GM23338 (cell line): ENCODE results near the gene UCMA. TPM values are rescaled to one million over a fixed set of nuclear protein-coding genes. Genes with fewer than 3 reads are reported as not detected.

ENCODE experiments used
- ATAC-seq: fragments of 200-7000 bp; cut with Tn5 transposase; 3 replicates; pipeline ENCODE4 v1.9.1; 2020
- DNase-seq: peaks from one replicate; pipeline ENCODE4 v3.0.0-alpha.2; 2015; ENCODE audit warnings: low spot score
- H2AFZ ChIP-seq: fragments of 200-600 bp; sonication (generic); 2 replicates; pipeline ENCODE4 v1.8.0; 2016; ENCODE audit warnings: antibody characterized with exemption, mild to moderate bottlenecking, moderate library complexity
- H3F3A ChIP-seq: fragments of 200-600 bp; sonication (generic); replicated peaks from 2 replicates; pipeline ENCODE4 v1.8.0; 2017; ENCODE audit warnings: antibody characterized with exemption, mixed run types, low read depth
- H3K27ac ChIP-seq: fragments of 200-600 bp; sonication (generic); 2 replicates; pipeline ENCODE4 v1.6.1; 2016; ENCODE audit warnings: low read depth
- H3K27me3 ChIP-seq: fragments of 200-600 bp; sonication (generic); 2 replicates; pipeline ENCODE4 v1.8.0; 2016; ENCODE audit warnings: mild to moderate bottlenecking, mixed run types, moderate library complexity; ENCODE audit not compliant: insufficient read depth
- H3K36me3 ChIP-seq: fragments of 200-600 bp; sonication (generic); 2 replicates; pipeline ENCODE4 v1.8.0; 2016; ENCODE audit warnings: mild to moderate bottlenecking; ENCODE audit not compliant: insufficient read depth
- H3K4me1 ChIP-seq: fragments of 200-600 bp; sonication (generic); 2 replicates; pipeline ENCODE4 v1.8.0; 2016; ENCODE audit warnings: mild to moderate bottlenecking, moderate library complexity; ENCODE audit not compliant: insufficient read depth
- H3K4me2 ChIP-seq: fragments of 200-600 bp; sonication (generic); 2 replicates; pipeline ENCODE4 v1.7.1; 2017; ENCODE audit warnings: mixed run types
- H3K4me3 ChIP-seq: fragments of 200-600 bp; sonication (generic); 2 replicates; pipeline ENCODE4 v1.6.1; 2016; ENCODE audit warnings: mixed run types
- H3K79me2 ChIP-seq: fragments of 200-600 bp; sonication (generic); replicated peaks from 2 replicates; pipeline ENCODE4 v1.8.0; 2017; ENCODE audit warnings: mild to moderate bottlenecking; ENCODE audit not compliant: insufficient read depth
- H3K9me2 ChIP-seq: fragments of 200-600 bp; sonication (generic); 2 replicates; pipeline ENCODE4 v1.8.0; 2017; ENCODE audit not compliant: insufficient read depth
- H4K20me1 ChIP-seq: fragments of 200-600 bp; sonication (generic); replicated peaks from 2 replicates; pipeline ENCODE4 v1.8.0; 2017; ENCODE audit warnings: mild to moderate bottlenecking; ENCODE audit not compliant: insufficient read depth
- H3K27ac Mint-ChIP-seq: 2 replicates; pipeline ENCODE4 v1.8.0; 2020; ENCODE audit warnings: inconsistent platforms, mild to moderate bottlenecking, moderate library complexity, mixed read lengths
- H3K27me3 Mint-ChIP-seq: 3 replicates; pipeline ENCODE4 v1.8.0; 2022; ENCODE audit warnings: low read depth, mild to moderate bottlenecking, moderate library complexity, mixed read lengths, inconsistent platforms; ENCODE audit not compliant: insufficient read depth, poor library complexity
- H3K36me3 Mint-ChIP-seq: 3 replicates; pipeline ENCODE4 v1.8.0; 2021; ENCODE audit warnings: low read depth, mild to moderate bottlenecking, inconsistent platforms, moderate library complexity, mixed read lengths
- H3K4me1 Mint-ChIP-seq: 3 replicates; pipeline ENCODE4 v1.8.0; 2020; ENCODE audit warnings: mild to moderate bottlenecking, inconsistent platforms, mixed read lengths
- H3K4me3 Mint-ChIP-seq: 3 replicates; pipeline ENCODE4 v1.8.0; 2021; ENCODE audit warnings: moderate library complexity, mild to moderate bottlenecking, inconsistent platforms, mixed read lengths
- H3K9me3 Mint-ChIP-seq: 3 replicates; pipeline ENCODE4 v1.8.0; 2020; ENCODE audit warnings: moderate library complexity, mild to moderate bottlenecking, inconsistent platforms, mixed read lengths
- CTCF ChIP-seq, 2 experiments: fragments of 200-600 bp in 1 of 2; sonication (generic) in 1 of 2; conservative IDR thresholded peaks; 2 replicates each; pipeline versions ENCODE4 v1.5.1 to v1.6.1; 2016 to 2017; ENCODE audit warnings: antibody characterized with exemption in 2 of 2, low read depth in 2 of 2, mild to moderate bottlenecking in 2 of 2, moderate library complexity in 1 of 2
- EZH2 ChIP-seq: fragments of 200-600 bp; sonication (generic); IDR thresholded peaks from one replicate; pipeline ENCODE4 v1.8.0; 2017; ENCODE audit warnings: antibody characterized with exemption, mild to moderate bottlenecking, low read depth; ENCODE audit not compliant: unreplicated experiment
- EZH2phosphoT487 ChIP-seq: fragments of 200-600 bp; sonication (generic); IDR thresholded peaks from one replicate; pipeline ENCODE4 v1.8.1; 2018; ENCODE audit warnings: antibody characterized with exemption; ENCODE audit not compliant: unreplicated experiment
- ZNF331 ChIP-seq: fragments of 250-450 bp; sonication (Bioruptor Pico); IDR thresholded peaks from 2 replicates; pipeline ENCODE4 v1.5.0; 2020; ENCODE audit warnings: low read depth, mild to moderate bottlenecking, moderate library complexity
- ZNF462 ChIP-seq: fragments of 250-450 bp; sonication (Bioruptor Pico); IDR thresholded peaks from 2 replicates; pipeline ENCODE4 v1.5.0; 2020; ENCODE audit warnings: mild to moderate bottlenecking, moderate library complexity
- polyA plus RNA-seq: library from polyadenylated mRNA; unstranded; fragments of >200 nt; fragmentation: Nextera tagmentation; extraction: Ambion mirVana; gene quantifications from 2 replicates; pipeline ENCODE4 v1.2.1, GENCODE V29; 2016
- total RNA-seq: library from RNA; depleted of rRNA; stranded (reverse); fragments of >200 nt; shearing (Covaris generic); gene quantifications from 2 replicates; pipeline ENCODE4 v1.2.3, GENCODE V29; 2014
- TF ChIP-seq, protein P1 (sequence below): IDR thresholded peaks from 2 replicates; pipeline ENCODE4 v1.6.1; 2016; ENCODE audit warnings: antibody characterized with exemption

The UCMA gene
- total and polyA plus RNA-seq, 2 experiments from 2014 or later, result 12.7 to 16.7 TPM

DNA sequence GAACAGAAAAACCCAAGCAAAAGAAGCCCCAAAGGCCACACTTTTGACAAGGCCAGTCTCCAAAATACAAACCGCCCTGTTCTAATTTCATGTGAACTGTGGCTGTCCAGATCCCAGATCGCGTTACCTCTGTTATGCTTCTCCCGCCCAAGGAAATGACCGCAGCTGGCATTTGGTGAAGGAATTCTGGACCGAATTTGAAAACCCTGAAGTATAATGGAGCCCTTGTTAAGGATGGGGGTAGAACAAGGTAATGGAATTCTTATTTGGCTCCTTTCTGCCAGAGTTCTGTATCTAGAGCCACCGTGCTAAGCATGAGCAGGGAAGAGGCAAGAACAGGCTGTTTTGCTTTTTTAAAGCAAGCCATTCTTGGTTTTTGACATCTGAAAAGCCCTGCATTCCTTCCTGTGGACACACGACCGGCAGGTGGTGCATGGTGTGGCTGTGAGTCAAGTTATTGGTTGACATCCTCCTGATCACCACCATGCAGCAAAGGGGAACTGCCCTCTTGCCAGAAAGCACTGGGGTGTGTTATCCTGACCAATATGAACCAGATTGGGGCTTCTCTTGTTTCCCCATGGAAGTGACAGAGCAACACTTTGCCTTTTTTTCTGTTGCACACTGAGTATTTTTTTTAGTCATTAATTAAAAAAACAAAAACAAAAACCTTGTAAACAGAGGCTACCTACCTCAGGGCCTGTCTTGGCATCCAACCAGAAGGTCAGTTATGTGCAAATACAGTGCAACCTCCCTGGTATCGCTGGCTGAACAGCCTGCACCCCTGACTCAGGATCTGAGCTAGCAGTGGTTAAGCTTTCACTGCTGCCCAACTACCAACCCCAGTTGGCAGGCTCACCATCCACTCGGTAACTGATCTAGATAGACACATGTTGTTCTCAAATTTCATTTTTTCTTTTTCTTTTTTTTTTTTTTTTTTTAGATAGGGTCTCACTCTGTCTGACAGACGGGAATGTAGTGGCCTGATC is 14.2 kb downstream of the UCMA start:
- H3K27ac ChIP-seq, result 0 out of 2 replicates have a peak overlapping the region, but pooled peaks have one; percentile 56
- no peaks in the 10 kb centered on the region for H3K36me3 ChIP-seq
- Mint-ChIP-seq H3K9me3 (peaks cover 17% of the 10 kb centered on the region; the same call in 2 of the 3 replicates), H3K4me3 (no peak overlapping the region), H3K27ac (peak overlapping the region; percentile 37; the same call in 1 of the 2 replicates), H3K27me3 (peaks cover 3% of the 10 kb centered on the region), H3K36me3 (peaks cover 22% of the 10 kb centered on the region), H3K4me1 (peaks cover 9% of the 10 kb centered on the region)
- ATAC-seq, result peak; percentile 94
- TF ChIP-seq CTCF (conservative IDR thresholded peaks at IDR 0.05; ENCODE audit: low read depth in 2 of 2), result peak; percentile 55 to 69
- TF ChIP-seq ZNF331, result no peak
- H3K4me3 ChIP-seq, result no peak overlapping the region
- peak; percentile 84 for DNase-seq
- H3K79me2 ChIP-seq, result no peaks in the 10 kb centered on the region
- H3K4me1 ChIP-seq, result peaks cover 8% of the 10 kb centered on the region; the same call in 1 of the 2 replicates
- no peaks in the 10 kb centered on the region for H3F3A ChIP-seq
- no peaks in the 10 kb centered on the region for H3K9me2 ChIP-seq
- no peaks in the 10 kb centered on the region for H4K20me1 ChIP-seq
- H3K4me2 ChIP-seq, result peak overlapping the region; percentile 25
- no peaks in the 10 kb centered on the region for H3K27me3 ChIP-seq
- H2AFZ ChIP-seq, result no peak overlapping the region

DNA sequence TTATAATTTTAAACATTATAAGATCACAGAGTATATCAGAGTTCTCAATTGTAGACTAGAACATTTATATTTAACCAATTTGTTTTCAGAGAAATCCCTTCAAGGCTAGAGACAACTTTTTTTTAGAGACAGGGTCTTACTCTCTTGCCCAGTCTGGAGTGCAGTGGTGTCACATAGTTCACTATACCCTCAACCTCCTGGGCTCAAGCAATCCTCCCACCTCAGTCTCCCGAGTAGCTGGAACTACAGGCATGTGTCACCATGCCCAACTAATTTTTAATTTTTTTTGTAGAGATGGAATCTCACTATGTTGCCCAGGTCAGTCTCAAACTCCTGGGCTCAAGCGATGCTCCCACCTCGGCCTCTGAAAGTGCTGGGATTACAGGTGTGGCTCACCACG is 15.3 kb downstream of the UCMA start:
- peaks cover 9% of the 10 kb centered on the region for H3K4me1 Mint-ChIP-seq
- TF ChIP-seq EZH2phosphoT487, result no peak
- no peak for TF ChIP-seq ZNF462
- TF ChIP-seq, protein P1, sequence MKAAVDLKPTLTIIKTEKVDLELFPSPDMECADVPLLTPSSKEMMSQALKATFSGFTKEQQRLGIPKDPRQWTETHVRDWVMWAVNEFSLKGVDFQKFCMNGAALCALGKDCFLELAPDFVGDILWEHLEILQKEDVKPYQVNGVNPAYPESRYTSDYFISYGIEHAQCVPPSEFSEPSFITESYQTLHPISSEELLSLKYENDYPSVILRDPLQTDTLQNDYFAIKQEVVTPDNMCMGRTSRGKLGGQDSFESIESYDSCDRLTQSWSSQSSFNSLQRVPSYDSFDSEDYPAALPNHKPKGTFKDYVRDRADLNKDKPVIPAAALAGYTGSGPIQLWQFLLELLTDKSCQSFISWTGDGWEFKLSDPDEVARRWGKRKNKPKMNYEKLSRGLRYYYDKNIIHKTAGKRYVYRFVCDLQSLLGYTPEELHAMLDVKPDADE, result no peak
- no peak for TF ChIP-seq CTCF (conservative IDR thresholded peaks at IDR 0.05; ENCODE audit: low read depth in 2 of 2)
- no peak for TF ChIP-seq EZH2

More for the DNA sequence above, 15.3 kb downstream of the UCMA start:
- Histone ChIP-seq H4K20me1 (no peaks in the 10 kb centered on the region), H3K9me2 (no peaks in the 10 kb centered on the region), H3F3A (no peaks in the 10 kb centered on the region), H3K4me1 (peaks cover 8% of the 10 kb centered on the region; the same call in 1 of the 2 replicates), H3K4me2 (no peak overlapping the region), H3K27me3 (no peaks in the 10 kb centered on the region), H3K79me2 (no peaks in the 10 kb centered on the region), H2AFZ (no peak overlapping the region), H3K4me3 (no peak overlapping the region), H3K36me3 (peaks cover 8% of the 10 kb centered on the region; the same call in 1 of the 2 replicates), H3K27ac (no peak overlapping the region)
- peaks cover 33% of the 10 kb centered on the region for H3K36me3 Mint-ChIP-seq
- ATAC-seq (no peak), DNase-seq (no peak)
- no peak overlapping the region for H3K27ac Mint-ChIP-seq
- H3K9me3 Mint-ChIP-seq, result peaks cover 22% of the 10 kb centered on the region; the same call in 2 of the 3 replicates
- H3K4me3 Mint-ChIP-seq, result no peak overlapping the region
- peaks cover 3% of the 10 kb centered on the region for H3K27me3 Mint-ChIP-seq
